Measurements from ENCODE around the gene HADHA.

HADHA gene

DNA sequence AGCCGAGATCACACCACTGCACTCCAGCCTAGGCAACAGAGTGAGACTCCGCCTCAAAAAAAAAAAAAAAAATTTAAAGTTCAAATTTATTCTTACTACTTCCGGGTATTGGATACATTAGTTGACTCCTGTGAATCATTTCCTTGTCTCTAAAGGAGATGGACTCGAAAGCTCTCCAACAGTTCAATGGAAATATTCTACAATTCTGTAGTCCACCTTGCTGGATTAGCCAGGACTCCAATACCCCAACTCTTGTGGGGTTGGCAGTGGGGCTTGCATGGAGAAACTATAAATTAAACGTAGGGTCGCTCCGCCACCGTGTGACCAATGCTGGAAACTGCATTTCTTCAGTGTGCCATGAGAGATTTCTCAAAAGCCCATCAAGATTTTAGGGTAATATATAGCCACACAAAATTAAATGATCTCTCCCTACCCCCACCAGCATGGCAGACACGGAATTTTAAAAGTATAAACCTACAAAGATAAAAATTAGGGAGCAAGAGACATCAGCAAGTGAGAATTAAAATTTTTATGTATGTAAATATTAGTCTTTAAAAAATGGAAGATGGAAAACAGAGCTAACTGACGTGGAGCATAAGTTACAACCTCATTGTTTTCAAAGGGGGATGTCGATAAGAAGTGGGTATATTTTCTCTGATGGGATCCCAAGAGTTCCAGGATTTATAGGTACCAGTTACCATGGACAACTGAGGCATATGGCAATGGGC lies 99.3 kb downstream of the HADHA start:
- H3K27me3 ChIP-seq (ENCODE audit: control insufficient read depth, insufficient read depth, low read length) = no peaks in the 10 kb centered on the region
- H3K4me3 ChIP-seq (ENCODE audit: low read length) = no peak overlapping the region
- H3K27ac ChIP-seq (ENCODE audit: low read length) = no peak overlapping the region
- peak; percentile 35 for DNase-seq (ENCODE audit: low read depth, low spot score)
- H3K36me3 ChIP-seq (ENCODE audit: control insufficient read depth, insufficient read depth, low read length) = no peaks in the 10 kb centered on the region
- H3K4me1 ChIP-seq (ENCODE audit: control insufficient read depth, insufficient read depth, low read length) = no peaks in the 10 kb centered on the region; the same call in 1 of the 2 replicates
- no peaks in the 10 kb centered on the region for H3K9me3 ChIP-seq (ENCODE audit: control insufficient read depth, insufficient read depth, low read length)
- WGBS (ENCODE audit: insufficient coverage, insufficient read length) = no CpG with 5 or more reads among the region's 11 CpGs

DNA sequence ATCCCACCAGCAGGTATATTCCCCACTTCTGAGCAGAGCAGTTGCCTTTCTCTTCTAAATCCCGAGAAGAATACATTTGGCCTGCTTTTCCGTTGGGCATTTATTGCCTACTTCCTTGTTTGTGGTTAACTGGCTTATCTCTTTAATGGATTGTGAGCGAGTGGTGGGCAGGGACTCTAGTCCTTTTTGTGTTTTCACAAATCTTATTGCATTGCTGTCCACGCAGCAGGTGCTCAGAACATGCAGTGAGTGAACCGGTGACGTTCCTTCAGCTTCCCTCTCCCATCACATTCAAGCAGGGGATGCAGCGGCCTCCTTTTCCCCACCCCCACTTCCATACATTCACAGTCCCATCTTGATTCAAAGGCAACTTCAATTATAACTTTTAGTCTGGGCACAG lies 100.4 kb downstream of the HADHA start:
- no peak overlapping the region for H3K27ac ChIP-seq (ENCODE audit: low read length)
- DNase-seq (ENCODE audit: low read depth, low spot score) = no peak
- WGBS (ENCODE audit: insufficient coverage, insufficient read length) = no CpG with 5 or more reads among the region's 7 CpGs
- H3K9me3 ChIP-seq (ENCODE audit: control insufficient read depth, insufficient read depth, low read length) = no peaks in the 10 kb centered on the region
- H3K4me1 ChIP-seq (ENCODE audit: control insufficient read depth, insufficient read depth, low read length) = no peaks in the 10 kb centered on the region; the same call in 1 of the 2 replicates
- no peaks in the 10 kb centered on the region for H3K27me3 ChIP-seq (ENCODE audit: control insufficient read depth, insufficient read depth, low read length)
- no peaks in the 10 kb centered on the region for H3K36me3 ChIP-seq (ENCODE audit: control insufficient read depth, insufficient read depth, low read length)
- H3K4me3 ChIP-seq (ENCODE audit: low read length) = no peak overlapping the region

DNA sequence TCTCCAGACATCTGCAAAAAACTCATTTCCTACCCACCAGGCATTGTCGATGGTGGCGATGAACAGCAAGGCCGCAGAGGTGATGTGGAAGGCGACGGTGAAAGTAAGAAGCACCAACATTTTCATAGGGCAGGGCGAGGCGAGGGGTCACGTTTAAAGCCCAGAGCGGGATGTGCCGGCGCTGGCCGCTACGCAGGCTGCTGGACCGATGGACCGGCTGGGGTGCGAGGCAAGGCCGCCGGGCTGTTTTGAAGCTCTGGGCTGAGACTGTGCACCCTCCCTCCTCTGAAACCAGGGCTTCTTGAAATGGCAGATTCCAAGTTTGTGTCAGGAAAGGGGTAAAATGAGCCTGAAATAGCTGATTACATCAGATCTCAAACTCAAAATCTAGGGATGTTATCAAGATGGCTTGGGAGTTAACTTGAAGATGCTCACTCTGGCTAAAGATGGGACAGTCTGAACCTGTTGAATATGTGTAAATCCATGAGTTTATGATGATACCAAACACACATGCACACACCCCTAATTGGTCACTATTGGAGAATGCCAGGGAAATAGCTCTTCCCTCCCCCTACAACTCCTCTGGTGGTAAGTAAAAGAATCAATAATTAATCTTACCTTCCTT lies 103.2 kb downstream of the HADHA start:
- DNase-seq (ENCODE audit: low read depth, low spot score) = no peak
- H3K27me3 ChIP-seq (ENCODE audit: control insufficient read depth, insufficient read depth, low read length) = no peaks in the 10 kb centered on the region
- no peak overlapping the region for H3K4me3 ChIP-seq (ENCODE audit: low read length)
- WGBS (ENCODE audit: insufficient coverage, insufficient read length) = no CpG with 5 or more reads among the region's 18 CpGs
- no peak overlapping the region for H3K27ac ChIP-seq (ENCODE audit: low read length)
- no peaks in the 10 kb centered on the region for H3K36me3 ChIP-seq (ENCODE audit: control insufficient read depth, insufficient read depth, low read length)
- no peaks in the 10 kb centered on the region; the same call in 1 of the 2 replicates for H3K4me1 ChIP-seq (ENCODE audit: control insufficient read depth, insufficient read depth, low read length)
- H3K9me3 ChIP-seq (ENCODE audit: control insufficient read depth, insufficient read depth, low read length) = no peaks in the 10 kb centered on the region
